CD14-positive monocyte (primary cell): Measurements from ENCODE around the gene PKD1. TPM values are rescaled to one million over a fixed set of nuclear protein-coding genes. Genes with fewer than 3 reads are reported as not detected.
"Not testable (repeated sequence)": the region's sequence is repeated elsewhere in the genome, so short reads cannot be mapped to it uniquely, and the experiment has no call there.

Source experiments
- DNase-seq, 3 donors: peaks; one replicate each; pipeline ENCODE4 v3.0.0-alpha.2; 2011 to 2022
- H2AFZ ChIP-seq: 2 replicates; pipeline ENCODE4 v1.6.0; 2012; ENCODE audit warnings: mild to moderate bottlenecking, low read depth, low read length, inconsistent platforms; ENCODE audit not compliant: insufficient read depth, poor library complexity, severe bottlenecking
- H3K27ac ChIP-seq, 2 donors: 1 replicate in 1 of 2; 2 replicates in 1 of 2; pipeline ENCODE4 v1.5.1; 2012 to 2013; ENCODE audit warnings: low read length in 2 of 2, control low read depth in 1 of 2, inconsistent platforms in 1 of 2, low read depth in 1 of 2, mild to moderate bottlenecking in 1 of 2
- H3K27me3 ChIP-seq, 2 donors: one replicate each; pipeline versions ENCODE4 v1.6.0 to v1.6.1; 2011 to 2013; ENCODE audit warnings: low read length in 2 of 2; ENCODE audit not compliant: control insufficient read depth in 2 of 2, insufficient read depth in 2 of 2
- H3K36me3 ChIP-seq, 2 donors: replicated peaks in 1 of 2; 1 replicate in 1 of 2; 2 replicates in 1 of 2; pipeline versions ENCODE4 v1.5.1 to v1.6.1; 2012 to 2013; ENCODE audit warnings: low read length in 2 of 2, control low read depth in 1 of 2, inconsistent platforms in 1 of 2, mild to moderate bottlenecking in 1 of 2; ENCODE audit not compliant: insufficient read depth in 2 of 2, control insufficient read depth in 1 of 2
- H3K4me1 ChIP-seq, 2 donors: 1 replicate in 1 of 2; 2 replicates in 1 of 2; pipeline versions ENCODE4 v1.5.1 to v1.6.1; 2012 to 2013; ENCODE audit warnings: low read length in 2 of 2, control low read depth in 1 of 2, inconsistent platforms in 1 of 2, mild to moderate bottlenecking in 1 of 2, moderate library complexity in 1 of 2; ENCODE audit not compliant: insufficient read depth in 2 of 2, control insufficient read depth in 1 of 2
- H3K4me2 ChIP-seq: replicated peaks from 2 replicates; pipeline ENCODE3; 2012; ENCODE audit warnings: low read length, moderate library complexity, mild to moderate bottlenecking; ENCODE audit not compliant: poor library complexity, severe bottlenecking; ENCODE audit errors: extremely low read depth
- H3K4me3 ChIP-seq, 3 experiments: fragments of 200-600 bp in 1 of 3; sonication (generic) in 1 of 3; replicated peaks in 1 of 3; 1 replicate in 2 of 3; 2 replicates in 1 of 3; pipeline ENCODE4 v1.5.1; 2011 to 2013; ENCODE audit warnings: low read length in 3 of 3, mild to moderate bottlenecking in 3 of 3, control low read depth in 2 of 3, low read depth in 2 of 3, inconsistent platforms in 1 of 3, moderate library complexity in 1 of 3
- H3K79me2 ChIP-seq: 2 replicates; pipeline ENCODE4 v1.6.0; 2012; ENCODE audit warnings: mild to moderate bottlenecking, control low read depth, inconsistent platforms, low read length, moderate library complexity; ENCODE audit not compliant: insufficient read depth
- H3K9ac ChIP-seq: 2 replicates; pipeline ENCODE4 v1.6.0; 2017; ENCODE audit warnings: low read length, mild to moderate bottlenecking; ENCODE audit not compliant: insufficient read depth, poor library complexity, severe bottlenecking
- H3K9me3 ChIP-seq, 2 donors: replicated peaks in 1 of 2; 1 replicate in 1 of 2; 2 replicates in 1 of 2; pipeline versions ENCODE4 v1.5.1 to v1.6.1; 2012 to 2013; ENCODE audit warnings: low read length in 2 of 2, control low read depth in 1 of 2; ENCODE audit not compliant: control insufficient read depth in 1 of 2, insufficient read depth in 1 of 2
- H4K20me1 ChIP-seq: 2 replicates; pipeline ENCODE4 v1.6.0; 2012; ENCODE audit warnings: mild to moderate bottlenecking, low read length, control low read depth, moderate library complexity; ENCODE audit not compliant: insufficient read depth
- H3K27ac Mint-ChIP-seq, 7 donors: one replicate each; pipeline ENCODE4 v1.8.0; 2020; ENCODE audit warnings: mild to moderate bottlenecking in 7 of 7, mixed read lengths in 7 of 7, moderate library complexity in 6 of 7, inconsistent platforms in 2 of 7
- H3K27me3 Mint-ChIP-seq, 3 donors: one replicate each; pipeline ENCODE4 v1.8.0; 2021 to 2022; ENCODE audit warnings: low read depth in 3 of 3, mild to moderate bottlenecking in 3 of 3, mixed read lengths in 3 of 3, moderate library complexity in 3 of 3, inconsistent platforms in 1 of 3
- H3K36me3 Mint-ChIP-seq, 2 donors: one replicate each; pipeline ENCODE4 v1.8.0; 2020; ENCODE audit warnings: mixed read lengths in 2 of 2, inconsistent platforms in 1 of 2, mild to moderate bottlenecking in 1 of 2
- H3K4me1 Mint-ChIP-seq: one replicate; pipeline ENCODE4 v1.8.0; 2020; ENCODE audit warnings: mild to moderate bottlenecking, mixed read lengths
- H3K4me3 Mint-ChIP-seq, 2 donors: one replicate each; pipeline ENCODE4 v1.8.0; 2020; ENCODE audit warnings: mild to moderate bottlenecking in 2 of 2, mixed read lengths in 2 of 2, moderate library complexity in 1 of 2
- H3K9me3 Mint-ChIP-seq, 7 donors: one replicate each; pipeline ENCODE4 v1.8.0; 2020 to 2022; ENCODE audit warnings: mixed read lengths in 7 of 7, mild to moderate bottlenecking in 6 of 7, moderate library complexity in 6 of 7, inconsistent platforms in 2 of 7
- WGBS: methylation state at CpG from one replicate; pipeline ENCODE4 v1.1.5; 2013; ENCODE audit warnings: missing lambda C conversion rate; ENCODE audit not compliant: insufficient coverage; 5-methylcytosine and 5-hydroxymethylcytosine counted together
- intact Hi-C, 2 donors: fragments of 100-400 bp; cut with micrococcal nuclease; formaldehyde crosslinking; loops; one replicate each; pipeline versions ENCODE4 v1.15.0 to v1.15.1; 2023
- polyA plus RNA-seq, 3 donors: library from polyadenylated mRNA; depleted of rRNA in 1 of 3; unstranded in 2 of 3; stranded (reverse) in 1 of 3; fragments of 300-500 nt in 2 of 3; fragments of >200 nt in 1 of 3; fragmentation: Illumina TruSeq in 2 of 3; gene quantifications; 1 replicate in 2 of 3; 2 replicates in 1 of 3; pipeline ENCODE4 v1.2.3, GENCODE V29; 2012 to 2021

PKD1 gene
- polyA plus RNA-seq, 3 donors: 0.22 to 53.8 (median 1.6) TPM

- H3K27ac ChIP-seq, H3K79me2 ChIP-seq, H3K4me1 ChIP-seq, H3K27ac Mint-ChIP-seq, H3K9me3 ChIP-seq, H3K9ac ChIP-seq, H3K4me1 Mint-ChIP-seq, H3K27me3 Mint-ChIP-seq, H3K4me3 ChIP-seq, intact Hi-C loops, H4K20me1 ChIP-seq, H3K27me3 ChIP-seq, H2AFZ ChIP-seq, H3K4me3 Mint-ChIP-seq, H3K9me3 Mint-ChIP-seq, H3K36me3 ChIP-seq, DNase-seq, H3K4me2 ChIP-seq: not testable (repeated sequence)
- 97% methylated on average over 7 of the region's 35 CpGs for WGBS
- H3K36me3 Mint-ChIP-seq: peaks cover 7 to 14% of the 10 kb centered on the region in 2 donors
Observed at GRCh38 chr16:2117960-2118722, 17.6 kb downstream of the PKD1 start.

GRCh38 chr16:2117341-2117740, 18.4 kb downstream of the PKD1 start:
- H3K9me3 ChIP-seq, H3K9ac ChIP-seq, H3K27me3 Mint-ChIP-seq, H2AFZ ChIP-seq, intact Hi-C loops, H3K27me3 ChIP-seq, H3K4me3 ChIP-seq, H3K27ac ChIP-seq, H3K4me1 ChIP-seq, H3K9me3 Mint-ChIP-seq, H3K4me3 Mint-ChIP-seq, H3K27ac Mint-ChIP-seq, H4K20me1 ChIP-seq, H3K4me2 ChIP-seq, H3K79me2 ChIP-seq, H3K4me1 Mint-ChIP-seq, DNase-seq: not testable (repeated sequence)
- H3K36me3 Mint-ChIP-seq: peaks cover 9 to 16% of the 10 kb centered on the region in 2 donors
- 100% methylated on average over 3 of the region's 25 CpGs for WGBS
- peaks cover 0 to 13% of the 10 kb centered on the region in 2 donors for H3K36me3 ChIP-seq

GRCh38 chr16:2116428-2116827, 19.3 kb downstream of the PKD1 start:
- H3K27ac ChIP-seq, H2AFZ ChIP-seq, H4K20me1 ChIP-seq, H3K9ac ChIP-seq, H3K4me1 ChIP-seq, H3K27ac Mint-ChIP-seq, DNase-seq, H3K9me3 ChIP-seq, H3K4me2 ChIP-seq, H3K79me2 ChIP-seq, H3K4me3 Mint-ChIP-seq, H3K4me1 Mint-ChIP-seq, H3K4me3 ChIP-seq, H3K27me3 Mint-ChIP-seq, H3K9me3 Mint-ChIP-seq, H3K27me3 ChIP-seq, intact Hi-C loops: not testable (repeated sequence)
- WGBS: 96% methylated on average over 8 of the region's 24 CpGs
- H3K36me3 Mint-ChIP-seq: peaks cover 9 to 18% of the 10 kb centered on the region in 2 donors
- peaks cover 2 to 13% of the 10 kb centered on the region in 2 donors for H3K36me3 ChIP-seq
